ENCODE results near the gene UNC5C. TPM values are rescaled to one million over a fixed set of nuclear protein-coding genes. Genes with fewer than 3 reads are reported as not detected.

Gene UNC5C
- total RNA-seq, 4 donors from 2014 or later: 2.2 to 19.0 (median 2.5) TPM

- no peak for DNase-seq
- no peaks in the 10 kb centered on the region for H3K9me3 ChIP-seq
- TF ChIP-seq POLR2A (IDR thresholded peaks at IDR 0.05) (no peak), CTCF (IDR thresholded peaks at IDR 0.05) (no peak)
- no peaks in the 10 kb centered on the region for H3K4me1 ChIP-seq
- H3K27me3 ChIP-seq: no peaks in the 10 kb centered on the region
- H3K36me3 ChIP-seq: no peaks in the 10 kb centered on the region
- no peak overlapping the region for H3K27ac ChIP-seq
- no peak overlapping the region for H3K4me3 ChIP-seq
Measured at GRCh38 chr4:95446173-95446572, 102.6 kb downstream of the UNC5C start.

GRCh38 chr4:95445251-95445650 lies 103.5 kb downstream of the UNC5C start:
- Histone ChIP-seq H3K27ac (no peak overlapping the region), H3K4me1 (no peaks in the 10 kb centered on the region), H3K9me3 (no peaks in the 10 kb centered on the region), H3K4me3 (no peak overlapping the region), H3K27me3 (no peaks in the 10 kb centered on the region), H3K36me3 (no peaks in the 10 kb centered on the region)
- TF ChIP-seq POLR2A (IDR thresholded peaks at IDR 0.05): no peak
- TF ChIP-seq CTCF (IDR thresholded peaks at IDR 0.05): no peak
- DNase-seq: no peak

GRCh38 chr4:95444812-95445211 lies 104.0 kb downstream of the UNC5C start:
- no peaks in the 10 kb centered on the region for H3K9me3 ChIP-seq
- no peak for TF ChIP-seq POLR2A (IDR thresholded peaks at IDR 0.05)
- no peak for TF ChIP-seq CTCF (IDR thresholded peaks at IDR 0.05)
- H3K4me3 ChIP-seq: no peak overlapping the region
- H3K27me3 ChIP-seq: no peaks in the 10 kb centered on the region
- DNase-seq: no peak
- H3K27ac ChIP-seq: no peak overlapping the region
- H3K36me3 ChIP-seq: no peaks in the 10 kb centered on the region
- H3K4me1 ChIP-seq: no peaks in the 10 kb centered on the region

- DNase-seq: no peak
- Histone ChIP-seq H3K4me1 (no peaks in the 10 kb centered on the region), H3K36me3 (no peaks in the 10 kb centered on the region), H3K27me3 (no peaks in the 10 kb centered on the region), H3K4me3 (no peak overlapping the region), H3K27ac (no peak overlapping the region), H3K9me3 (no peaks in the 10 kb centered on the region)
- TF ChIP-seq POLR2A (IDR thresholded peaks at IDR 0.05) (no peak), CTCF (IDR thresholded peaks at IDR 0.05) (no peak)
Measured at GRCh38 chr4:95439896-95440295, 108.9 kb downstream of the UNC5C start.

GRCh38 chr4:95439071-95439470 lies 109.7 kb downstream of the UNC5C start:
- no peaks in the 10 kb centered on the region for H3K4me1 ChIP-seq
- H3K4me3 ChIP-seq: no peak overlapping the region
- H3K27me3 ChIP-seq: no peaks in the 10 kb centered on the region
- no peaks in the 10 kb centered on the region for H3K9me3 ChIP-seq
- no peak for TF ChIP-seq CTCF (IDR thresholded peaks at IDR 0.05)
- no peak for TF ChIP-seq POLR2A (IDR thresholded peaks at IDR 0.05)
- no peak for DNase-seq
- H3K27ac ChIP-seq: no peak overlapping the region
- H3K36me3 ChIP-seq: no peaks in the 10 kb centered on the region

GRCh38 chr4:95432466-95432865 lies 116.3 kb downstream of the UNC5C start:
- Histone ChIP-seq H3K27ac (no peak overlapping the region), H3K4me3 (no peak overlapping the region), H3K4me1 (no peaks in the 10 kb centered on the region), H3K9me3 (no peaks in the 10 kb centered on the region), H3K36me3 (no peaks in the 10 kb centered on the region), H3K27me3 (no peaks in the 10 kb centered on the region)
- DNase-seq: no peak
- no peak for TF ChIP-seq POLR2A (IDR thresholded peaks at IDR 0.05)
